DND-41 (cell line): ENCODE measurements around the gene PRSS16.

Experiments used
- ATAC-seq: fragments of 200-7000 bp; cut with Tn5 transposase; 3 replicates; pipeline ENCODE4 v1.9.1; 2021; ENCODE audit warnings: low read depth; ENCODE audit not compliant: insufficient read depth
- DNase-seq: peaks from one replicate; pipeline ENCODE4 v3.0.0-alpha.2; 2020
- H2AFZ ChIP-seq: 2 replicates; pipeline ENCODE4 v1.6.0; 2012; ENCODE audit warnings: low read depth, low read length
- H3K27ac ChIP-seq: 2 replicates; pipeline ENCODE4 v1.5.1; 2012; ENCODE audit warnings: low read length, inconsistent platforms
- H3K27me3 ChIP-seq: fragments of 200-600 bp; sonication (generic); 2 replicates; pipeline ENCODE4 v1.6.0; 2012; ENCODE audit warnings: low read length, mild to moderate bottlenecking, inconsistent platforms; ENCODE audit not compliant: insufficient read depth, poor library complexity
- H3K36me3 ChIP-seq: 2 replicates; pipeline ENCODE4 v1.5.1; 2012; ENCODE audit warnings: low read length, inconsistent platforms; ENCODE audit not compliant: insufficient read depth
- H3K4me1 ChIP-seq: 2 replicates; pipeline ENCODE4 v1.5.1; 2012; ENCODE audit warnings: mild to moderate bottlenecking, low read length; ENCODE audit not compliant: insufficient read depth
- H3K4me2 ChIP-seq: 2 replicates; pipeline ENCODE4 v1.6.0; 2012; ENCODE audit warnings: mild to moderate bottlenecking, moderate library complexity, low read length, inconsistent platforms; ENCODE audit not compliant: insufficient read depth
- H3K4me3 ChIP-seq, 2 experiments: fragments of 200-600 bp in 1 of 2; shearing (Covaris generic) in 1 of 2; 2 replicates each; pipeline ENCODE4 v1.5.1; 2012 to 2016; ENCODE audit warnings: inconsistent platforms in 2 of 2, low read length in 2 of 2, mild to moderate bottlenecking in 2 of 2, low read depth in 1 of 2, moderate library complexity in 1 of 2
- H3K79me2 ChIP-seq: 2 replicates; pipeline ENCODE4 v1.6.0; 2012; ENCODE audit warnings: low read length, inconsistent platforms; ENCODE audit not compliant: insufficient read depth
- H3K9ac ChIP-seq: 2 replicates; pipeline ENCODE4 v1.6.0; 2012; ENCODE audit warnings: low read depth, mild to moderate bottlenecking, inconsistent platforms, low read length, moderate library complexity
- H3K9me3 ChIP-seq: 2 replicates; pipeline ENCODE4 v1.5.1; 2012; ENCODE audit warnings: low read length, moderate library complexity, mild to moderate bottlenecking, inconsistent platforms; ENCODE audit not compliant: insufficient read depth, severe bottlenecking
- H4K20me1 ChIP-seq: 2 replicates; pipeline ENCODE4 v1.6.0; 2012; ENCODE audit warnings: low read length; ENCODE audit not compliant: insufficient read depth
- CTCF ChIP-seq: IDR thresholded peaks from 2 replicates; pipeline ENCODE4 v1.5.1; 2012; ENCODE audit warnings: borderline replicate concordance, low read length, moderate library complexity, mild to moderate bottlenecking; ENCODE audit not compliant: poor library complexity, severe bottlenecking; ENCODE audit errors: extremely low read depth
- EZH2 ChIP-seq: IDR thresholded peaks from 3 replicates; pipeline ENCODE4 v1.6.1; 2012; ENCODE audit warnings: borderline replicate concordance, low read depth, mild to moderate bottlenecking, moderate library complexity, low read length, inconsistent platforms; ENCODE audit not compliant: severe bottlenecking

The PRSS16 gene

GRCh38 chr6:27303613-27304272, 56.2 kb downstream of the PRSS16 start:
- no peak overlapping the region for H2AFZ ChIP-seq
- ATAC-seq (no peak), DNase-seq (no peak)
- no peaks in the 10 kb centered on the region for H4K20me1 ChIP-seq
- H3K36me3 ChIP-seq = no peaks in the 10 kb centered on the region
- H3K4me3 ChIP-seq = no peak overlapping the region
- H3K4me2 ChIP-seq = no peak overlapping the region
- H3K27me3 ChIP-seq = no peaks in the 10 kb centered on the region
- no peaks in the 10 kb centered on the region for H3K4me1 ChIP-seq
- TF ChIP-seq CTCF (no peak), EZH2 (no peak)
- no peak overlapping the region for H3K27ac ChIP-seq
- H3K9me3 ChIP-seq = no peaks in the 10 kb centered on the region
- no peak overlapping the region for H3K9ac ChIP-seq
- H3K79me2 ChIP-seq = no peaks in the 10 kb centered on the region
